ENCODE measurements around the gene MSH6.

Gene MSH6

DNA sequence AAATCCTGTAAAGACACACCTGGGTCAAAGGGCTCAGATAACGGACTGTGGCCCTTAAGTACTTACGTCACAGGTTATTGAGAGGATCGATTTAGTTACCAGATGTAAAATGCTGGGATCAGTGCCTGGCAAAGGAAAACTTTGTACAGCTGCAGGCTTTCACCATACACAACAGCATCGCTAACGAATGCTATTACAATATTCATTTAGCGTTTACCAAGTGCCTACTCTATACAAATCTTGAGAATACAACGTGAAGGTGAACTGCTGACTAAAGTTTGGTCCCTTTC is 619 bp upstream of the MSH6 start:
- no peak for DNase-seq

DNA sequence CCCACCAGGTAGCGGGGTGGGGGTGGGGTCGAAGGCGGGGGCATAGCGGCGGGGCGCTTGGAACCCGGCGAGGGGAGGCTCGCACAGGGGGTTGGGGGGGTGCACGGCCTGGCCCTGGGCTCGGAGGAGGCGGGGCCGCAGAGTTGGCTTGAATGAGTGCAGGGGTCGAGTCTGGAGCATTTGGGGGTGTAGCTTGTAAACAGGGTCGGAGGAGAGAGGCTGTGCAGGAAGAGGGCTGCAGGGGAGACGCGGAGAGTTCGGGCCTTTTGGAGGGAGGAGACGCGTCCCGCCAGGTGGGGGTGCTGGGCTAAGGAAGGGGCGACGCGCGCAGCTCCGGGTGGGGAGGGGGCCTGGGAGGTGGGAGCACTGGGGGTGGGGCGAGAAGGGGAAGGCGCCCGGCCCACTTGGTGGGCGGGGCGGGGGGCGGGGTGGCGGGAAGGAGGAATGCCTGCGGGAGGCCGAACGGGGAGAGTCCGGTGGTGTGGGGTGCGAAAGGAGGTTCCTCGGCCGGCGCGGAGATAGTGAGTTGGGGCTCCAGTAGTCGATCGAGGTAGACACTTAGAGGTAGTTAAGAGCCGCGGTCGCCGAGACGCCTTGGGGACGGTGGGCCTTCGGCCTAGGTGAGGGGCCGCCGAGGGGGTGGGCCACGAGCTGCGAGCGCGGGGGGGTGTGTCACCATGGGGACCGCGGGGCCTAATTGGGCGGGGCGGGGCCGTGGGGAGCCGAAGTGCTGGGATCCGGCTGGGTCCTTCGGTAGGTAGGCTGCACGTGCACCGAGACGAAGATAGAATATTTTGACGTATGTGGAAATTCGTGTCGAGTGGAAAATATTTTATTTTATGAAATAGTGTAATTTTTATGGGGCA is 774 bp downstream of the MSH6 start:
- DNase-seq, result peak; percentile 66 to 71

DNA sequence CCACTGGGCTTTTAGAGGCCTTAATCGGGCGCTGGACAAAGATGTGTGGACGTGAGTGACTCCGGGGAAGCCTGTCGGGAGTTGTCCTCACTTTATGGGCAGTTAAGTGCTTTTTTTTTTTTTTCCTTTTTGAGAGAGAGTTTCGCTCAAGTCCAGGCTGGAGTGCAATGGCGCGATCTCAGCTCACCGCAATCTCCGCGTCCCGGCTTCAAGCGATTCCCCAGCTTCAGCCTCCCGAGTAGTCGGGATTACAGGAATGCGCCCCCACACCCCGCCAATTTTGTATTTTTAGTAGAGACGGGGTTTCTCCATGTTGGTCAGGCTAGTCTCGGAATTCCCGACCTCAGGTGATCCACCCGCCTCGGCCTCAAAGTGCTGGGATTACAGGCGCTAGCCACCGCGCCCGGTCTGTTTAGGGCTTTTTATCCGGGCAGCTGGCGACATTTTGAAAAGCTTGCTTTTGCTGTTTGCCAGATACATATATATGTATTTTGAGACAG is 1.5 kb downstream of the MSH6 start:
- no peak for DNase-seq

DNA sequence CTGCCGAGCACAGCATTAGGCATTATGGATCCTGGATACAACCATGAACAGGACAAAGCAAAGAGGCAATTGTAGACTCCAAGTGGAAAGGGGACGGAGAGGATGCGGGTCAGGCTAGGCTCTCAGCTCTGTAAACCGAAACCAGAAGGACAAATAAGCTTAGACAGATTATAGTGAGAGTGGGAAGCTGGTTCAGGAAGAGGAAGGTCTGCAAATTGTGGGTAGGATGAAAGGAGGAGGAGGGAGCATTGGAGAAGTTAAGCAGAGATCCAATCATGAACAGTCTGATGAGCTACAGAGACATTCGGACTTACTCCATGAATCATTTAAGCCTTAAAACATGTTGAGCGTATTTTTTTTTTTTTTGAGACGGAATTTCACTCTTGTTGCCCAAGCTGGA is 3.0 kb downstream of the MSH6 start:
- DNase-seq, result no peak

DNA sequence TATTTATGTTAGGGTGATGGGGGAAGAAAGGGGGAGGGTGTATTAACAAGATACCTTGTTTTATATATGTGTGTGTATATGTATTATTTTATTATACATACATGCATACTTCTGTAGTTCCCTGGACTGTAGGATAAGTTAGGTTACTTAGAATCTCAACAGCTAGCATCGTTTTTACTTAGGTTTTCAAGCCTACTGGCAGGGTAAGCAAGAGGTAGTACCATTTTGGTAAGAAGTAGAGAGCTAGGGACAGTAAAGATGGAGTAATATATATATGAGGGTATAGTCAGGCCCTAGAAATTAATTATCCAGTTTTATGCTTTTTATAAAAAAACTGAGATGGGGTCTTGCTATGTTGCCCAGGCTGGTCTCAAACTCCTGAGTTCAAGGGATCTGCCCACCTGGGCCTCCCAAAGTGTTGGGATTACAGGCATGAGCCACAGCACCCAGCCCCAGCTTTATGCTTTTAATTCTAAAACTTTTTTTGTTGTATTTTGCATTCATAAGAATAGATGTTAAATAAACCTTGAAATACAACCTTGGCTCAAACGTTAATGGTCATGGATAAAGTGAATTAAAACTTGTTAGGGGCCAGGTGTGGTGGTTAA is 13.2 kb downstream of the MSH6 start:
- DNase-seq, result no peak

DNA sequence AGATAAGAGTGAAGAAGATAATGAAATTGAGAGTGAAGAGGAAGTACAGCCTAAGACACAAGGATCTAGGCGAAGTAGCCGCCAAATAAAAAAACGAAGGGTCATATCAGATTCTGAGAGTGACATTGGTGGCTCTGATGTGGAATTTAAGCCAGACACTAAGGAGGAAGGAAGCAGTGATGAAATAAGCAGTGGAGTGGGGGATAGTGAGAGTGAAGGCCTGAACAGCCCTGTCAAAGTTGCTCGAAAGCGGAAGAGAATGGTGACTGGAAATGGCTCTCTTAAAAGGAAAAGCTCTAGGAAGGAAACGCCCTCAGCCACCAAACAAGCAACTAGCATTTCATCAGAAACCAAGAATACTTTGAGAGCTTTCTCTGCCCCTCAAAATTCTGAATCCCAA is 15.7 kb downstream of the MSH6 start:
- DNase-seq, result no peak

DNA sequence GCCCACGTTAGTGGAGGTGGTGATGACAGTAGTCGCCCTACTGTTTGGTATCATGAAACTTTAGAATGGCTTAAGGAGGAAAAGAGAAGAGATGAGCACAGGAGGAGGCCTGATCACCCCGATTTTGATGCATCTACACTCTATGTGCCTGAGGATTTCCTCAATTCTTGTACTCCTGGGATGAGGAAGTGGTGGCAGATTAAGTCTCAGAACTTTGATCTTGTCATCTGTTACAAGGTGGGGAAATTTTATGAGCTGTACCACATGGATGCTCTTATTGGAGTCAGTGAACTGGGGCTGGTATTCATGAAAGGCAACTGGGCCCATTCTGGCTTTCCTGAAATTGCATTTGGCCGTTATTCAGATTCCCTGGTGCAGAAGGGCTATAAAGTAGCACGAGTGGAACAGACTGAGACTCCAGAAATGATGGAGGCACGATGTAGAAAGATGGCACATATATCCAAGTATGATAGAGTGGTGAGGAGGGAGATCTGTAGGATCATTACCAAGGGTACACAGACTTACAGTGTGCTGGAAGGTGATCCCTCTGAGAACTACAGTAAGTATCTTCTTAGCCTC is 16.2 kb downstream of the MSH6 start:
- no peak for DNase-seq

DNA sequence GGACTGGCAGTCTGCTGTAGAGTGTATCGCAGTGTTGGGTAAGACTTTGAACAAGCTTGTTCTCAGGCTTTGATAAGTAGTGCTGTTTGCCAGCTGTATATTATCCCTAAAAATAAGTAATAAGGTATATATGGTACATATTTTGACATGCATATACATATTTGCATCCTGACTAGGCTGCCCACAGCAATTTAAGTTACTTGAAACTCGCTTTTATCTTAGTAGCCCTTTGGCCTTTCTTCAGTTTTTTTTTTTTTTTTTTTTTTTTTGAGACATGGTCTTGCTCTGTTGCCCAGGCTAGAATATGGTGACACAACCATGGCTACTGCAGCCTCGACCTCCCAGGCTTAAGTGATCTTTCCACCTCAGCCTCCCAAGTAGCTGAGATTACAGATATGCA is 18.2 kb downstream of the MSH6 start:
- DNase-seq, result no peak

DNA sequence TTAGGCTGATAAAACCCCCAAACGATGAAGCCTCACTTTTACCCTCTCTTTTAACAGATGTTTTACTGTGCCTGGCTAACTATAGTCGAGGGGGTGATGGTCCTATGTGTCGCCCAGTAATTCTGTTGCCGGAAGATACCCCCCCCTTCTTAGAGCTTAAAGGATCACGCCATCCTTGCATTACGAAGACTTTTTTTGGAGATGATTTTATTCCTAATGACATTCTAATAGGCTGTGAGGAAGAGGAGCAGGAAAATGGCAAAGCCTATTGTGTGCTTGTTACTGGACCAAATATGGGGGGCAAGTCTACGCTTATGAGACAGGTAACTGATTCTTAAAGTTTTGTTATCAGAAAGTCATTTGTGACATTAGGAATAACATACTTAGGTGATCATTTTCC is 20.4 kb downstream of the MSH6 start:
- DNase-seq, result no peak

DNA sequence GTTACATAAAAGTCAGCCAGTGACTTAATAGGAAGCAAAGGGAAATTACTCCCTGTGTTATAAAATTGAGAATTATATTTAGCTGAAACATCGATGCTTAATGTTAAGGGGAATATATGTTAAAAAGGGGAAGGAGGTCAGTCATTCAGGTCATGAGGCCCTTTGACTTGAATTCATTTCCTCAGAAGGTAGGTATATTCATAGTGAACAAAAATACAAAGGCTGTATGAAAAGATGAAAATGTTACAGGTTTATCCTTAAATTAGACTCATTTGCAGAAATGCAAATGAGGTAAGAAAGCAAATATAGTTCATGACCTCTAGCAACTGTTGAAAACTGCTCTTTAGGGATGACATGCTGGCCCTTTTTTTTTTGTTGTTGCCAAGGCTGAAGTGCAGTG is 20.8 kb downstream of the MSH6 start:
- DNase-seq, result no peak

DNA sequence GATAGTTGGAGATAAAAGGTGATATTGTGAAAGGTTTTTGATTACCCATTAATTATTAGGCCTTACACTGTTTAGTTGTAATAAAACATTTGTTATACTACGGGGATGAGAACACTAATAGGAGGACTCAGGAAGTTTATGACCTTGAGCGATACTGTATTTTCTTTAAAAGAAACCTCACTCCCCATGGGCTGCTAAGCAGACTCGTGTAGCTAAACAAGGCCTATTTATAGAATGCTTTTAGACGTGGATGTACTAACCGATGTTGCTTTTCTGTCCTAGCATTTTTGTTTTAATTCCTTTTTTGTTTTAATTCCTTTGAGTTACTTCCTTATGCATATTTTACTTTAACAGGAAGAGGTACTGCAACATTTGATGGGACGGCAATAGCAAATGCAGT is 22.9 kb downstream of the MSH6 start:
- no peak for DNase-seq

DNA sequence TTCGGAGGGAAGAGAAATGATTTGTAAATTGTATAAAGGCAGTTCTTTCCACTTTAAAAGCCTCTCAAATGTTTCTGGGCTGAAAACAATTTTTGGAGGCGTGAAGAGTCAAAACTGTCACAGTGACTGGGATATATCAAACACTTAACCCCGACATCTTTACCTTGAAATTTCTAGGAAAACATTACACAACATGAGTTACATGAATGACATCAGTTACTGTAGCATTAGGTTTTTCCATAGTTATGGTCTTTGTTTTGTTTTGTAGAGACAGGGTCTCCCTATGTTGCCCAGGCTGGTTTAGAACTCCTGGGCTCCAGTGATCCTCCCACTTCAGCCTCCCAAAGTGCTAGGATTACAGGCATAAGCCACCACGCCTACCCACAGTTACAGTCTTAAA is 25.7 kb downstream of the MSH6 start:
- DNase-seq, result no peak

DNA sequence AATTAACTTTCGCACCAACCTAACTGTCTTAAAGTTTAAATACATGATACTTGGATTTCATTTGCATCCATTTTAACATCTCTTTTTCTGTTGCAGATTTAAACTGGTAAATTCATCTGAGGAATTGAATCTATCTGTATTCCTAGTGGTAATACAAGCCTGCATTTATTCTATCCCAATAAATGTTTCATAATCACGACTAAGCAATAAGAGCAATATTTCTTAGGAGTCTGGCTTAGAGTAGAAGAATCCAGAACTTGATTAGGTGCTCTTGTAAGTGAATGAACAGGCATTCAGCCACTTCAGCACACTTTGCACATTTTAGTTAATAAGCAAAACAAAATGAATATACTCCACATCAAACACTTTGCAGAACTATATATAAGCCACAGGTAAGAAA is 27.0 kb downstream of the MSH6 start:
- DNase-seq, result no peak

DNA sequence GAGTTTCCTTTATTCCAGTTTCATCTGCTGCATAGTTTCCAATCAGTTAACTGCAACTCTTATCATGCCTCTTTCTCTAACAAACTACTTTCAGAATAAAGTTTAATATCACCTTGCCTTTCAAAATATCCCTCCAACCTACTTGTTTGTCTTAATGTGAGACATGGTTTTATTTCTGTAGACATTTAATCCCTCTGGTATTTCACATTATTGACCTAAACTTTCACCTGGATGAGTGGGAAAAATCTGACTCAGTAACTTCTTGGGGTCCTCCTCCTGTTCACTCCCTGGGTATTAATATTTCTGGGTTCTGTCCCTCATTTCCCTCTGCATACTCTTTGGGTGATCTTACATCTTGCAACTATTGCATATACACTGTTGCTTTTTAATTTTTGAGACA is 27.9 kb downstream of the MSH6 start:
- no peak for DNase-seq

DNA sequence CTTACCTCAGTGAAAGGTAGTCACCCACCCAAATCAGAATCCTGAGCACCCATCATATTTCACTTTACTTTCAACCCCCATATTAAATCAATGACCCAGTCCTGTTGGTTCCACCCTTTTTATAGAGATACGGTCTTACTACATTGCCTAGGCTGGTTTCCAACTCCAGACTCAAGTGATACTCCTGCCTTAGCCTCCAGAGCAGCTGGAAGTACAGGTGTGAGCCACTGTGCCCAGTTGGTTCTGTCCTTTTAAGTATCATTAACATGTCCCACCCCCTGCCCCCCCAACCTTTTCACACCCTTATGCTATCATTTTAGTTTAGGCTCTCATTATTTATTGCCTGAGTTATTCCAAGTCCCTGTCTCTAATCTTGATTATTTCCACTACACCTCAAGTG is 28.7 kb downstream of the MSH6 start:
- DNase-seq, result no peak

DNA sequence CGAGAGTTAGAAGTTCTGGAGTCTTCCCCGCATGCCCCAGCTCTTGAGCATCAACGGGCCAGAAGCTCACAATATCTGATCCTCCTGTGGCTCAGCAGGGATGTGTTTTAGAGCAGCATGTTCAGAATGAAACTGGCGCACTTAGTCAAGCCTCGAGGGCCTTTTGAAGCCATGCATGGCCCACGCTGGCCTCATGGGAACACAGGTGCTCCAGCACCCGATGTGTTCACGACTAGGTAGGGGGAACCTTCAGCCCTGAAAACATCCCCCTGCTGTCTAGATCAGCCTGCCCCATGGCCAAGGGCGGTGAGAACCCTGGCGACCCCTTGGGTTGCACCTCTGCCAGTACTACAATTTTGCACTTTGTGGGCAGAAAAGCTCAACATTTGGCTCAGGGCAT is 32.8 kb downstream of the MSH6 start:
- no peak for DNase-seq

DNA sequence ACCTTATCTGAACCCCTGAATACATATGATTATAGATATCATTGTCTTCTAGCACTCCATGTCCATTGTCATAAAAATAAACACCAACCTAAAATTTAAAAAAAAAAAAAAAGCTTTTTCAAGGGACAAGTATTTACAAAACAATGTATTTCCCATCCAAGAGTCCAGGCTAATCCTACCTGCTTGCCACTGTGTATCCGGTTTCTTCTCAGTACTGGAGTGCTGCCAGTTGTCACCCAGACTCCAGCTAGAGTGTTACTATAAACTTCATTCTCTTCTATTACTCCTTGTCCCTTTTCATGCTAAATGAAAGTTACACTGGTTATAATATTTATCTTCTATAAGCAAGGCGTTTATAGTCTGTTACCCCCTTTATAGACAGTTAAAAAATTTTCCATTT is 35.8 kb downstream of the MSH6 start:
- DNase-seq, result no peak

DNA sequence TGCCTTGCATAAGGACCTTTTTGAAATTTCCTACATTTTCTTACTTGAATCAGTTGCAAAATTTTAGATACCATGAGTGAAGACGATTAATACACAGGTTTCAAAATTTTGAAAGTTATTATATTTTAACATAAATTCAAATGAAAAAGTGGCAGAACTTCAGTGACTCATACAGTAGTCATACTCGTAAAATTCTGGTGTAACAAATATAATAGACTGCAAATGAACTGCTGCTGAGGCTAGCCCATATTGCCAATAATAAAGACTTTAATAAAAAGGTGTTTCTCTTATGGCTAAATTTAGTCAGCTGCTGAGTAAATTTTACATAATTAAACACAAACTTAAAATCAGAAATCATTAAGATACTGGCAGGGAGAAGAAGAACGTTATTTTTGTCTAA is 36.9 kb downstream of the MSH6 start:
- DNase-seq, result no peak

DNA sequence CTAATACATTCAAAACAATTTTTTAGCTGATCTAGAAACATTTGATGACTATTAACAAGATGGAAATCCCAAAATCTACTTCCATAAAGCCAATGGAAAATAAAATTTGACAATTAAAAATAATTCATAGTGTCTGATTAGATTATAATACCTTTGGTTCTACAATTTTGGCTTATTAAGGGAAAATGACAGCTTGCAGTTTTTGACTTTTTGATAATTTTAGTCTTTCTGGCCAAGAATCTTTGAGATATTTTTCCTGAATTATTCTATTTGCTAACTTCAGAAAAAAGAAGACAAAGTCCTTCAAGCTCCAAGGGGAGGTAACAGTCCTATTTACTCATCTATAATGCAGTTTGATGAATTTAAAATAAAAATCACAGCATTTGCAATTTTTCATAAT is 39.6 kb downstream of the MSH6 start:
- DNase-seq, result no peak

DNA sequence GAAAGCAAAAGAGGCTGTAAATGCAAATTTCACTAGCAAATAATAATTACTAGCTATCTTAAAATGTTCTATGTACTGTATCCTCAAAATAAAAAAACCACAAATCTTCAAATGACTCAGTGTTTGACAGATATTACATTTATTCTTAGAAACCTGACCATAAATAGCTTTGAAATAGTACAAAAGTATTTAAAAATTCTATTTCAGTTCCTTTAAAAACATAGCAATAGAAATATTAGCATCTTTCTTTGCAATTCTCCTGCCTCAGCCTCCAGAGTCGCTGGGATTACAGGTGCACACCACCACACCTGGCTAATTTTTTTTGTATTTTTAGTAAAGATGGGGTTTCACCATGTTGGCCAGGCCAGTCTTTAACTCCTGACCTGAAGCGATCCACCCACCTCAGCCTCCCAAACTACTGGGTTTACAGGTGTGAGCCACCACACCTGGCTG is 50.6 kb downstream of the MSH6 start:
- no peak for DNase-seq

DNA sequence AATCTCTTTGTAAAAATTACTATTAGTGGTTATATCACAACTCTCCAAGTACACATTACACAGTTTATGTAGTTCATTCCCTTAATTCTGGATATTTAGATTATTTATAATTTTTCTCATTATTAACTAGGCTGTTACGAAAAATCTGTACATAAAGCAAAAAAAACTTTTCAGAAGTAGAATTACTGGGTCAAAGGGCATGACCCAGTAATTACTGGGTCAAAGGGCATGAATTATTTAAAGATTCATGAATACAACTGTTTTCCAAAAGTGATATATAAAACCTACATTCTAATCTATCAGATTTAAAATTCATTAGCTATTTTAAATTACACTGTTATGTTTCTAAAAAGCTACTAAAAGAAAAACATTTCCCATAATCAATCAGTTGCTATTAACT is 55.3 kb downstream of the MSH6 start:
- DNase-seq, result no peak

DNA sequence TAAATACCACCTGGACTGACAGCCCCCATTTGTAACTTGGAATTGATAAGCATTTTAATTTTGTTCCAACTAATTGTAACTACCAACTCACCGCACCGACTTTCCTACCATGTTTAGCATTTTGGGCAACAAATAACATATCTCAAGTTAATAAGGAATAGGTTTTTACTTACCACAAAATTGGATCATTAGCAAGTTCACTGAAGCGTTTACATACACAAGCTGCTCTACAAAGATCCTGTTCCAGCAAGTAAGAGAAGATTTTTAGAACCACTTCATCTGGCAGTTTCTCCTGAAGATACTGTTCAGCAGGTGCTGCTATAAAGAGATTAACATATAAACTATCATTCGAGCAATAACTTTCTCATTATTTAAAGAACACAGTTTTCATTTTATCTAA is 55.7 kb downstream of the MSH6 start:
- DNase-seq, result no peak

DNA sequence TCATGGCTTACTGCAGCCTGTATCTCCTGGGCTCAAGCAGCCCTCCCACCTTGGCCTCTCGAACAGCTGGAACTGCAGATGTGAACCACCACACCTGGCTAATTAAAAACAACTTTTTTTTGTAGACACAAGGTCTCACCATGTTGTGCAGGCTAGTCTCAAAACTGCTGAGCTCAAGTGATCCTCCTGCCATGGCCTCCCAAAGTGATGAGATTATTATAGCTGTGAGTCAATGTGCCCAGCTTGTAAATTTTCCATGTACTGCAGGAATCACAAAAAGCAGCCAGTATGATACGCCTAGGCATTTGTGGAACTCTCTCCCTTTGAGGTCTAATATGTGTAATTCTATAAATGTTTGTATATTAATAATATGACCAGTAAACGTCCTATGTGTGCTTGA is 59.9 kb downstream of the MSH6 start:
- no peak for DNase-seq

DNA sequence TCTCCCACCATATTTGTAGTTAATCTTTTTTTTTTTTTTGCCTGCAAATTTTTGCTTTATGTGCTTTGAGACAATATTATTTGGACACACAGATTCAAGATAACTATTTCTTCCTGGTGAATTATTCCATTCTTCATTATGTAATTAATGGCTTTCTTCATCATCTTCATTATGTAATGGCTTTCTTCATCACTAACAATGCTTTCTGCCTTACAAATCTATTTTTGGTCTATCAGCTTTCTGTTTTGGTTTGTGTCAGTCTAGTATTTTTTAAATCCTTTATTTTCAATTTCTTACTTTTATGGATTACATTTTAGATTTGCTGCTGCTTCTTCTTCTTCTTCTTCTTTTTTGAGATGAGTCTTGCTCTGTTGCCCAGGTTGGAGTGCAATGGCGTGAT is 60.5 kb downstream of the MSH6 start:
- no peak for DNase-seq

DNA sequence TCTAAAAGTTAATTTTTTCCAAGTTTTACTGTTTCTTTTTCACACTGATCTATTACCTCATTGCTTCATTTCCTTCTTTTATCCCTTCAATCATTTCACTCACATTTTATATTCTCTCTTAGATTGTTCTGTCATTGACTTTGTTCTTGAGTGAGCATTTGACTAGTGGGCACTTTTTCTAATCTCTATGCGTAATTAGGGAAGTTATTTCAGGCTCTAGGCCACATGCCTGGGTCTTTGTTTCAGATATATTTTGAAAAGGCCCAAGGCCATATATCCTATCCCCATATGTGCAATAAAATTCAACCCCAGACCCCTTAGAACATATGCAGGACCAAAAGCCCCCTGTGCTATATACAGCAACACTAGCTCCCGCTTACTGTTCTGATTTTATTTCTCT is 61.2 kb downstream of the MSH6 start:
- DNase-seq, result no peak

All from CD4-positive, alpha-beta T cell treated with Interleukin-1 beta for 1 hour (primary cell).